HG03108 (cell line): ENCODE measurements around the gene SESN3.
"Not testable (repeated sequence)": the region's sequence is repeated elsewhere in the genome, so short reads cannot be mapped to it uniquely, and the experiment has no call there.

Source experiments
- ATAC-seq: cut with Tn5 transposase; IDR thresholded peaks from one replicate; pipeline ENCODE4 v1.9.1; 2021; ENCODE audit warnings: moderate library complexity; ENCODE audit not compliant: unreplicated experiment

SESN3 gene

GRCh38 chr11:95227060-95227459 lies 3.9 kb downstream of the SESN3 start:
- ATAC-seq: not testable (repeated sequence)

GRCh38 chr11:95222817-95223216 lies 8.2 kb downstream of the SESN3 start:
- ATAC-seq: no peak

GRCh38 chr11:95219599-95219998 lies 11.4 kb downstream of the SESN3 start:
- no peak for ATAC-seq

- no peak for ATAC-seq
Measured at GRCh38 chr11:95218149-95218548, 12.9 kb downstream of the SESN3 start.

GRCh38 chr11:95212609-95213008 lies 18.4 kb downstream of the SESN3 start:
- no peak for ATAC-seq

- not testable (repeated sequence) for ATAC-seq
Measured at GRCh38 chr11:95209535-95209934, 21.5 kb downstream of the SESN3 start.

- ATAC-seq: no peak
Measured at GRCh38 chr11:95200781-95201457, 30.1 kb downstream of the SESN3 start.

- ATAC-seq: no peak
Measured at GRCh38 chr11:95195831-95196230, 35.2 kb downstream of the SESN3 start.

GRCh38 chr11:95193541-95193940 lies 37.5 kb downstream of the SESN3 start:
- ATAC-seq: no peak

- ATAC-seq: no peak
Measured at GRCh38 chr11:95192717-95193116, 38.3 kb downstream of the SESN3 start.

GRCh38 chr11:95187723-95188122 lies 43.3 kb downstream of the SESN3 start:
- ATAC-seq: no peak

GRCh38 chr11:95182397-95182796 lies 48.6 kb downstream of the SESN3 start:
- no peak for ATAC-seq

GRCh38 chr11:95175818-95176380 lies 55.1 kb downstream of the SESN3 start:
- ATAC-seq: no peak

- ATAC-seq: no peak
Measured at GRCh38 chr11:95170294-95170693, 60.7 kb downstream of the SESN3 start.

GRCh38 chr11:95166781-95167180 lies 64.2 kb downstream of the SESN3 start:
- ATAC-seq: no peak

GRCh38 chr11:95165638-95166037 lies 65.4 kb downstream of the SESN3 start:
- ATAC-seq: no peak

- ATAC-seq: no peak
Measured at GRCh38 chr11:95163106-95163505, 67.9 kb downstream of the SESN3 start.

- ATAC-seq: no peak
Measured at GRCh38 chr11:95161248-95161647, 69.8 kb downstream of the SESN3 start.

- ATAC-seq: no peak
Measured at GRCh38 chr11:95157824-95158223, 73.2 kb downstream of the SESN3 start.

- no peak for ATAC-seq
Measured at GRCh38 chr11:95156916-95157541, 74.0 kb downstream of the SESN3 start.

- no peak for ATAC-seq
Measured at GRCh38 chr11:95156133-95156721, 74.8 kb downstream of the SESN3 start.

- no peak for ATAC-seq
Measured at GRCh38 chr11:95155385-95155784, 75.6 kb downstream of the SESN3 start.
